ENCODE measurements around the gene RHBDL1. TPM values are rescaled to one million over a fixed set of nuclear protein-coding genes. Genes with fewer than 3 reads are reported as not detected.

The RHBDL1 gene
- total and polyA plus RNA-seq, 9 of the 15 experiments (the other 6 are each of a cell fraction or from before 2014, with no cell fraction given) = 0.03 to 5.6 (median 1.3) TPM; not detected in 1

DNA sequence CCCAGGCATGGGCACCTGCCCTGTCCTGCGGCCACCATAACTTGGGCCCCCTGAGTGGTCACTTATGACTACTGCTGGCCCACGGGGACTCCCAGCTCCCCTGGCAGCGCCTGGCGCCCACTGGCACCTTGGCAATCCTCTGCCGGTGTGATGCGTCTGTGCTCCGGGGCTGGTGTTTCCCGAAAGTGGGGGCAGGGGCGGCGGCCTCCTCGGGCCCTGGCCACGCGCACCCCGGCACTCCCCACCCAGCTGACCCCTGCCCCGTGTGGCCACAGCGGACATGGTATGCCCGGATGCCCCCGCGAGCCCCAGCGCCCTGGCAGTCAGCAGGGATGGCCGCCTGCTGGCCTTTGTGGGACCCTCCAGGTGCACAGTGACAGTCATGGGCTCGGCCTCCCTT is 18.0 kb upstream of the RHBDL1 start:
- H3K27me3 ChIP-seq (ENCODE audit: control insufficient read depth in 2 of 2, insufficient read depth in 2 of 2, low read length in 2 of 2) = no peaks in the 10 kb centered on the region
- no peaks in the 10 kb centered on the region for H3K9me3 ChIP-seq (replicated peaks; ENCODE audit: control insufficient read depth, insufficient read depth, low read depth, low read length)
- no peaks in the 10 kb centered on the region; the same call in 2 of the 3 replicates for H3K79me2 ChIP-seq (ENCODE audit: control insufficient read depth, insufficient read depth, low read length)
- ChIA-PET POLR2A (no interaction called here), CTCF (ENCODE audit: low intra/inter-chr PET ratio) (no interaction called here)
- FAIRE-seq (no peak), ATAC-seq (no peak), DNase-seq (ENCODE audit: extremely low read depth in 1 of 4, low spot score in 3 of 4) (no peak)
- BruUV-seq (replicated peaks) = no TSS peak
- H3K36me3 ChIP-seq (ENCODE audit: control insufficient read depth, insufficient read depth, low read length) = no peaks in the 10 kb centered on the region
- H3K9ac ChIP-seq (ENCODE audit: insufficient read depth in 1 of 2, low read depth in 2 of 2, low read length in 2 of 2) = peak overlapping the region in 1 of 2 experiments; percentile 45; a peak in 1 of 4 replicates
- H4K20me1 ChIP-seq (replicated peaks; ENCODE audit: control insufficient read depth, insufficient read depth, low read length) = no peaks in the 10 kb centered on the region
- TF ChIP-seq JUND (IDR thresholded peaks at IDR 0.05; ENCODE audit: borderline replicate concordance, low read depth, low read length) = no peak
- TF ChIP-seq JUND (tag; IDR thresholded peaks at IDR 0.05; ENCODE audit: borderline replicate concordance, low read depth, low read length) = no peak
- TF ChIP-seq DDX20 (tag; IDR thresholded peaks at IDR 0.05; ENCODE audit: low read depth) = no peak
- no peak for TF ChIP-seq SMAD1 (IDR thresholded peaks at IDR 0.05; ENCODE audit: low read depth, low read length, partially characterized antibody)
- TF ChIP-seq, protein P1, sequence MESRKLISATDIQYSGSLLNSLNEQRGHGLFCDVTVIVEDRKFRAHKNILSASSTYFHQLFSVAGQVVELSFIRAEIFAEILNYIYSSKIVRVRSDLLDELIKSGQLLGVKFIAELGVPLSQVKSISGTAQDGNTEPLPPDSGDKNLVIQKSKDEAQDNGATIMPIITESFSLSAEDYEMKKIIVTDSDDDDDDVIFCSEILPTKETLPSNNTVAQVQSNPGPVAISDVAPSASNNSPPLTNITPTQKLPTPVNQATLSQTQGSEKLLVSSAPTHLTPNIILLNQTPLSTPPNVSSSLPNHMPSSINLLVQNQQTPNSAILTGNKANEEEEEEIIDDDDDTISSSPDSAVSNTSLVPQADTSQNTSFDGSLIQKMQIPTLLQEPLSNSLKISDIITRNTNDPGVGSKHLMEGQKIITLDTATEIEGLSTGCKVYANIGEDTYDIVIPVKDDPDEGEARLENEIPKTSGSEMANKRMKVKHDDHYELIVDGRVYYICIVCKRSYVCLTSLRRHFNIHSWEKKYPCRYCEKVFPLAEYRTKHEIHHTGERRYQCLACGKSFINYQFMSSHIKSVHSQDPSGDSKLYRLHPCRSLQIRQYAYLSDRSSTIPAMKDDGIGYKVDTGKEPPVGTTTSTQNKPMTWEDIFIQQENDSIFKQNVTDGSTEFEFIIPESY (CRISPR knock-in tag; IDR thresholded peaks at IDR 0.05) = peak; percentile 44; the same call in 1 of the 2 replicates
- peak; percentile 77; the same call in 1 of the 2 replicates for TF ChIP-seq HNRNPL (IDR thresholded peaks at IDR 0.05; ENCODE audit: low read depth, low read length)
- no peak for TF ChIP-seq BRD4 (IDR thresholded peaks at IDR 0.05)
- H3K4me1 ChIP-seq (replicated peaks in 1 of 2; ENCODE audit: control insufficient read depth in 2 of 2, insufficient read depth in 2 of 2, low read length in 2 of 2) = peaks cover 2 to 94% of the 10 kb centered on the region in 2 experiments; a peak in 4 of 5 replicates
- no peaks in the 10 kb centered on the region for H3K9me1 ChIP-seq (ENCODE audit: control insufficient read depth, insufficient read depth, low read length)
- 95% methylated on average over 12 of the region's 22 CpGs for WGBS (ENCODE audit: insufficient coverage, low coverage, missing lambda C conversion rate)
- intact Hi-C loops (cut with micrococcal nuclease) (no loop called here), in situ Hi-C loops (cut with MboI) (no loop called here)
- no peak overlapping the region for H3K4me2 ChIP-seq (ENCODE audit: insufficient read depth, low read length)
- H3K27ac ChIP-seq (ENCODE audit: extremely low read depth, low read depth, low read length) = no peak overlapping the region
- no peak overlapping the region for H2AFZ ChIP-seq (ENCODE audit: low read depth, low read length)
- no peak overlapping the region for H3K4me3 ChIP-seq

Measured in K562 (cell line).